ENCODE data around the gene KEAP1. TPM values are rescaled to one million over a fixed set of nuclear protein-coding genes. Genes with fewer than 3 reads are reported as not detected.
"Not testable (repeated sequence)": the region's sequence is repeated elsewhere in the genome, so short reads cannot be mapped to it uniquely, and the experiment has no call there.

KEAP1 gene
- total and polyA plus RNA-seq, 2 donors (not counting 3 experiments of a cell fraction or from before 2014, with no cell fraction given): 81.4 to 91.1 TPM

DNA sequence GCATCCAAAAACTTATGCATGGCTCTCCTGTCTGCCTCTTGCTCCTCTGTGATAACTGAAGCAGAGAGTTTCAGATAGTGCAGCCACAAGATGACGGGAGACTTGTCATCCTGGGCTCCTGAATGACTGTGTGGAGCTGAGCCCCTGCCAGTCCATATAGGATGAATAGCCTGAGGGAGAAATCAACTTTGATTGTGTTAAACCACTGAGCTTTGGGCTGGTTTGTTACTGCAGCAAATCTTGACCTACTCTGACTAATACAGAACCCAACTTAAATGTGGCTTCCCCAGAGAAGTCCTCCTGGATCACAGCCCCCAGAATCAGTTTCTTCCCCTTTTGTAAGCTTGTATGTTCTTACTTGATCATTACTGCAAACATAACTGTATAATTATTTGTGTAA lies 29.3 kb upstream of the KEAP1 start:
- Histone ChIP-seq H4K20me1 (replicated peaks; ENCODE audit: control insufficient read depth, extremely low read depth, insufficient read depth, low read length) (no peaks in the 10 kb centered on the region), H3K9ac (replicated peaks; ENCODE audit: extremely low read depth, insufficient read depth, low read length) (no peak overlapping the region), H3K4me3 (replicated peaks in 1 of 3; ENCODE audit: insufficient read depth in 1 of 3, low read depth in 1 of 3, low read length in 3 of 3) (no peak overlapping the region), H3K4me1 (ENCODE audit: control insufficient read depth, extremely low read depth, insufficient read depth, low read length) (no peaks in the 10 kb centered on the region), H3K9me3 (replicated peaks; ENCODE audit: control insufficient read depth, insufficient read depth, low read length) (no peaks in the 10 kb centered on the region), H3K9me1 (replicated peaks; ENCODE audit: control insufficient read depth, extremely low read depth, insufficient read depth, low read length) (no peaks in the 10 kb centered on the region), H3K79me2 (ENCODE audit: control insufficient read depth, insufficient read depth, low read length) (no peaks in the 10 kb centered on the region), H3K36me3 (ENCODE audit: control insufficient read depth in 2 of 2, extremely low read depth in 1 of 2, insufficient read depth in 2 of 2, low read length in 2 of 2) (no peaks in the 10 kb centered on the region), H2AFZ (ENCODE audit: low read depth, low read length) (no peak overlapping the region), H3K27ac (ENCODE audit: insufficient read depth, low read depth, low read length) (no peak overlapping the region), H3K27me3 (ENCODE audit: control insufficient read depth in 2 of 2, insufficient read depth in 2 of 2, low read length in 2 of 2) (no peaks in the 10 kb centered on the region), H3K4me2 (ENCODE audit: insufficient read depth, low read length) (no peak overlapping the region)
- FAIRE-seq: no peak
- CTCF ChIA-PET: interaction anchor here (0.9 to 1.6 kb wide), 2 partner anchors 9 to 20 kb away, joined by 3 to 4 read pairs; no protein-coding TSS in a partner anchor
- TF ChIP-seq, protein P1, sequence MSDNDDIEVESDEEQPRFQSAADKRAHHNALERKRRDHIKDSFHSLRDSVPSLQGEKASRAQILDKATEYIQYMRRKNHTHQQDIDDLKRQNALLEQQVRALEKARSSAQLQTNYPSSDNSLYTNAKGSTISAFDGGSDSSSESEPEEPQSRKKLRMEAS (IDR thresholded peaks at IDR 0.05; ENCODE audit: insufficient read depth, insufficient read length): no peak
- TF ChIP-seq POLR2A (IDR thresholded peaks at IDR 0.05; ENCODE audit: low read depth, low read length): no peak
- no peak for TF ChIP-seq EZH2 (IDR thresholded peaks at IDR 0.05; ENCODE audit: borderline replicate concordance, low read depth, low read length, severe bottlenecking)
- TF ChIP-seq JUN (IDR thresholded peaks at IDR 0.05; ENCODE audit: borderline replicate concordance, insufficient read depth, insufficient read length, low read depth): no peak
- no peak for TF ChIP-seq FOS (IDR thresholded peaks at IDR 0.05; ENCODE audit: borderline replicate concordance, insufficient read depth, low read length)
- TF ChIP-seq CTCF (IDR thresholded peaks at IDR 0.05; ENCODE audit: extremely low read depth in 1 of 2, insufficient read depth in 1 of 2, low read depth in 1 of 2, low read length in 2 of 2): no peak
- no peak for TF ChIP-seq POLR2AphosphoS5 (IDR thresholded peaks at IDR 0.05; ENCODE audit: insufficient read depth, low read depth, low read length)
- no peak for TF ChIP-seq MYC (IDR thresholded peaks at IDR 0.05; ENCODE audit: low read depth, low read length)
- DNase-seq (ENCODE audit: low read depth, low spot score): no peak
- BruUV-seq (replicated peaks): no TSS peak
- intact Hi-C loops (cut with micrococcal nuclease): no loop called here
- POLR2A ChIA-PET: no interaction called here
- dilution Hi-C loops (cut with MboI; ENCODE audit: extremely low pct_ligation_motif_present, low sequenced_read_pairs): no loop called here

GRCh38 chr19:10526887-10527286 lies 23.7 kb upstream of the KEAP1 start:
- ChIA-PET CTCF (interaction anchor here (1.0 kb wide), 1 partner anchor 9 kb away, joined by 3 read pairs; the partner anchor contains the start of gene S1PR5), POLR2A (interaction anchor here (0.6 kb wide), 1 partner anchor 31 kb away, joined by 3 read pairs; no protein-coding TSS in a partner anchor)
- H3K27ac ChIP-seq (ENCODE audit: insufficient read depth, low read depth, low read length); H3K79me2 ChIP-seq (ENCODE audit: control insufficient read depth, insufficient read depth, low read length); H4K20me1 ChIP-seq (replicated peaks; ENCODE audit: control insufficient read depth, extremely low read depth, insufficient read depth, low read length); H3K4me2 ChIP-seq (ENCODE audit: insufficient read depth, low read length); dilution Hi-C loops (cut with MboI; ENCODE audit: extremely low pct_ligation_motif_present, low sequenced_read_pairs); H3K9me1 ChIP-seq (replicated peaks; ENCODE audit: control insufficient read depth, extremely low read depth, insufficient read depth, low read length); intact Hi-C loops (cut with micrococcal nuclease); FAIRE-seq; H3K27me3 ChIP-seq (ENCODE audit: control insufficient read depth in 2 of 2, insufficient read depth in 2 of 2, low read length in 2 of 2); BruUV-seq (replicated peaks); DNase-seq (ENCODE audit: low read depth, low spot score); H3K9me3 ChIP-seq (replicated peaks; ENCODE audit: control insufficient read depth, insufficient read depth, low read length); H3K4me1 ChIP-seq (ENCODE audit: control insufficient read depth, extremely low read depth, insufficient read depth, low read length); H3K4me3 ChIP-seq (replicated peaks in 1 of 3; ENCODE audit: insufficient read depth in 1 of 3, low read depth in 1 of 3, low read length in 3 of 3); H3K9ac ChIP-seq (replicated peaks; ENCODE audit: extremely low read depth, insufficient read depth, low read length); H2AFZ ChIP-seq (ENCODE audit: low read depth, low read length); H3K36me3 ChIP-seq (ENCODE audit: control insufficient read depth in 2 of 2, extremely low read depth in 1 of 2, insufficient read depth in 2 of 2, low read length in 2 of 2): not testable (repeated sequence)

Data from endothelial cell of umbilical vein (primary cell).